ENCODE data around the gene MAGED1. TPM values are rescaled to one million over a fixed set of nuclear protein-coding genes. Genes with fewer than 3 reads are reported as not detected.

MAGED1 gene
- total RNA-seq, 1 experiment from 2014 or later, result 151 TPM

GRCh38 chrX:51851507-51852085 lies 41.8 kb upstream of the MAGED1 start:
- ChIA-PET CTCF (no interaction called here), POLR2A (no interaction called here)
- H3K4me3 ChIP-seq (ENCODE audit: low read depth in 2 of 2, low read length in 2 of 2), result no peak overlapping the region
- no peak overlapping the region for H3K27ac ChIP-seq (ENCODE audit: low read length)
- no peak for TF ChIP-seq CTCF (IDR thresholded peaks at IDR 0.05)
- TF ChIP-seq POLR2AphosphoS5 (IDR thresholded peaks at IDR 0.05; ENCODE audit: low read depth, low read length), result no peak
- no peak for TF ChIP-seq REST (IDR thresholded peaks at IDR 0.05; ENCODE audit: insufficient read depth in 1 of 2, low read depth in 2 of 2, low read length in 1 of 2)
- TF ChIP-seq TCF7L2 (IDR thresholded peaks at IDR 0.05; ENCODE audit: low read depth, low read length), result no peak
- TF ChIP-seq SIN3A (IDR thresholded peaks at IDR 0.05; ENCODE audit: borderline replicate concordance, insufficient read depth, low read depth, low read length), result no peak
- no peaks in the 10 kb centered on the region for H3K27me3 ChIP-seq (ENCODE audit: control insufficient read depth, insufficient read depth, low read length)
- no peaks in the 10 kb centered on the region for H3K36me3 ChIP-seq (ENCODE audit: control insufficient read depth, insufficient read depth, low read length)
- DNase-seq (ENCODE audit: low read depth, low spot score), result no peak
- in situ Hi-C loops (cut with HindIII; ENCODE audit: low pct_unique_long_range_greater_than_20kb, low sequenced_read_pairs) (no loop called here), intact Hi-C loops (cut with micrococcal nuclease; ENCODE audit: unreplicated experiment) (no loop called here)
- no peaks in the 10 kb centered on the region for H3K4me1 ChIP-seq (ENCODE audit: control insufficient read depth, insufficient read depth, low read length)
- ATAC-seq, result no peak
- peaks cover 26% of the 10 kb centered on the region; the same call in 1 of the 2 replicates for H3K9me3 ChIP-seq (ENCODE audit: control insufficient read depth, insufficient read depth, low read depth, low read length)
- BruUV-seq (replicated peaks), result no TSS peak

GRCh38 chrX:51852096-51852495 lies 41.3 kb upstream of the MAGED1 start:
- DNase-seq (ENCODE audit: low read depth, low spot score) (no peak), ATAC-seq (no peak)
- TF ChIP-seq CTCF (IDR thresholded peaks at IDR 0.05) (no peak), REST (IDR thresholded peaks at IDR 0.05; ENCODE audit: insufficient read depth in 1 of 2, low read depth in 2 of 2, low read length in 1 of 2) (no peak), POLR2AphosphoS5 (IDR thresholded peaks at IDR 0.05; ENCODE audit: low read depth, low read length) (no peak)
- in situ Hi-C loops (cut with HindIII; ENCODE audit: low pct_unique_long_range_greater_than_20kb, low sequenced_read_pairs) (no loop called here), intact Hi-C loops (cut with micrococcal nuclease; ENCODE audit: unreplicated experiment) (no loop called here)
- H3K9me3 ChIP-seq (ENCODE audit: control insufficient read depth, insufficient read depth, low read depth, low read length), result peaks cover 31% of the 10 kb centered on the region; the same call in 1 of the 2 replicates
- CTCF ChIA-PET, result no interaction called here
- H3K36me3 ChIP-seq (ENCODE audit: control insufficient read depth, insufficient read depth, low read length), result no peaks in the 10 kb centered on the region
- no TSS peak for BruUV-seq (replicated peaks)
- no peak overlapping the region for H3K4me3 ChIP-seq (ENCODE audit: low read depth in 2 of 2, low read length in 2 of 2)
- H3K27ac ChIP-seq (ENCODE audit: low read length), result no peak overlapping the region
- no peaks in the 10 kb centered on the region for H3K4me1 ChIP-seq (ENCODE audit: control insufficient read depth, insufficient read depth, low read length)
- POLR2A ChIA-PET, result no interaction called here
- H3K27me3 ChIP-seq (ENCODE audit: control insufficient read depth, insufficient read depth, low read length), result no peaks in the 10 kb centered on the region

All from Panc1 (cell line).